HG02571 (cell line): Measurements from ENCODE around the gene C3.
"Not testable (repeated sequence)": the region's sequence is repeated elsewhere in the genome, so short reads cannot be mapped to it uniquely, and the experiment has no call there.

ENCODE experiments used
- ATAC-seq: cut with Tn5 transposase; IDR thresholded peaks from one replicate; pipeline ENCODE4 v1.9.1; 2021; ENCODE audit warnings: mild to moderate bottlenecking, moderate library complexity; ENCODE audit not compliant: unreplicated experiment

C3 gene

GRCh38 chr19:6720369-6721137 lies at the start of gene C3:
C3 (minus strand) TSS chr19:6720650; CDS start chr19:6720589, 61 bp downstream.
- no peak for ATAC-seq

GRCh38 chr19:6769006-6769619 lies 48.7 kb upstream of the C3 start:
- ATAC-seq: no peak

- ATAC-seq: no peak
Observed at GRCh38 chr19:6768236-6768785, 47.9 kb upstream of the C3 start.

GRCh38 chr19:6767357-6768235 lies 47.1 kb upstream of the C3 start, which contains the start of gene SH2D3A:
SH2D3A (minus strand) TSS chr19:6767435; CDS start chr19:6763748, 3,687 bp downstream.
- peak; percentile 65 for ATAC-seq

- ATAC-seq: no peak
Observed at GRCh38 chr19:6767081-6767356, 46.6 kb upstream of the C3 start.

- ATAC-seq: no peak
Observed at GRCh38 chr19:6766357-6767080, 46.1 kb upstream of the C3 start.

- ATAC-seq: no peak
Observed at GRCh38 chr19:6765738-6766356, 45.4 kb upstream of the C3 start.

- ATAC-seq: not testable (repeated sequence)
Observed at GRCh38 chr19:6762253-6762797, 41.9 kb upstream of the C3 start.

GRCh38 chr19:6761053-6761676 lies 40.7 kb upstream of the C3 start:
- no peak for ATAC-seq

- no peak for ATAC-seq
Observed at GRCh38 chr19:6760606-6761005, 40.2 kb upstream of the C3 start.

GRCh38 chr19:6754653-6755463 lies 34.4 kb upstream of the C3 start:
- no peak for ATAC-seq

GRCh38 chr19:6754136-6754535 lies 33.7 kb upstream of the C3 start:
- no peak for ATAC-seq

- ATAC-seq: peak; percentile 71
Observed at GRCh38 chr19:6753178-6754031, 33.0 kb upstream of the C3 start.

GRCh38 chr19:6752256-6753177 lies 32.1 kb upstream of the C3 start:
- no peak for ATAC-seq

GRCh38 chr19:6751189-6751588 lies 30.7 kb upstream of the C3 start:
- ATAC-seq: no peak

GRCh38 chr19:6750062-6750461 lies 29.6 kb upstream of the C3 start:
- no peak for ATAC-seq

GRCh38 chr19:6748543-6748942 lies 28.1 kb upstream of the C3 start:
- not testable (repeated sequence) for ATAC-seq
